Measurements from ENCODE around the gene GLYR1.

The GLYR1 gene

GRCh38 chr16:4882633-4883285, 35.7 kb upstream of the GLYR1 start:
- TF ChIP-seq EP300 (IDR thresholded peaks at IDR 0.05; ENCODE audit: borderline replicate concordance) (peak; percentile 87; the same call in 1 of the 2 replicates), ZBTB7A (IDR thresholded peaks at IDR 0.05; ENCODE audit: low read depth) (0 out of 2 replicates have a peak, but pooled peaks have one; percentile 19), MAX (IDR thresholded peaks at IDR 0.05) (no peak; the same call in none of the 2 replicates), NFIC (IDR thresholded peaks at IDR 0.05) (peak; percentile 93), FOXM1 (IDR thresholded peaks at IDR 0.05; ENCODE audit: borderline replicate concordance, low read depth) (peak; percentile 47; the same call in 1 of the 2 replicates), REST (IDR thresholded peaks at IDR 0.05; ENCODE audit: low read depth) (no peak), TAF1 (IDR thresholded peaks at IDR 0.05; ENCODE audit: low read depth) (no peak), YY1 (IDR thresholded peaks at IDR 0.05; ENCODE audit: low read depth) (0 out of 2 replicates have a peak, but pooled peaks have one; percentile 17), TCF12 (IDR thresholded peaks at IDR 0.05; ENCODE audit: low read depth) (peak; percentile 89), TEAD4 (IDR thresholded peaks at IDR 0.05) (peak; percentile 77), EGR1 (IDR thresholded peaks at IDR 0.05) (no peak), USF1 (IDR thresholded peaks at IDR 0.05) (no peak), RAD21 (IDR thresholded peaks at IDR 0.05; ENCODE audit: low read depth) (peak; percentile 20; the same call in 1 of the 2 replicates), CEBPB (IDR thresholded peaks at IDR 0.05) (peak; percentile 24; the same call in 1 of the 2 replicates), CREB1 (IDR thresholded peaks at IDR 0.05; ENCODE audit: low read depth) (no peak)

- TF ChIP-seq FOXM1 (IDR thresholded peaks at IDR 0.05; ENCODE audit: borderline replicate concordance, low read depth) (no peak), NFIC (IDR thresholded peaks at IDR 0.05) (peak; percentile 77)
These were observed 35.0 kb upstream of the GLYR1 start for GRCh38 chr16:4882000-4882632.

GRCh38 chr16:4880006-4880580, 33.0 kb upstream of the GLYR1 start:
- TF ChIP-seq USF1 (IDR thresholded peaks at IDR 0.05) (no peak), EP300 (IDR thresholded peaks at IDR 0.05; ENCODE audit: borderline replicate concordance) (no peak)

GRCh38 chr16:4879049-4879448, 32.0 kb upstream of the GLYR1 start:
- no peak for TF ChIP-seq REST (IDR thresholded peaks at IDR 0.05; ENCODE audit: low read depth)
- TF ChIP-seq USF1 (IDR thresholded peaks at IDR 0.05) = no peak
- TF ChIP-seq ZBTB7A (IDR thresholded peaks at IDR 0.05; ENCODE audit: low read depth) = no peak
- TF ChIP-seq EGR1 (IDR thresholded peaks at IDR 0.05) = no peak
- no peak for TF ChIP-seq TEAD4 (IDR thresholded peaks at IDR 0.05)
- no peak for TF ChIP-seq EP300 (IDR thresholded peaks at IDR 0.05; ENCODE audit: borderline replicate concordance)
- no peak for TF ChIP-seq YY1 (IDR thresholded peaks at IDR 0.05; ENCODE audit: low read depth)
- TF ChIP-seq TCF12 (IDR thresholded peaks at IDR 0.05; ENCODE audit: low read depth) = no peak
- no peak for TF ChIP-seq CEBPB (IDR thresholded peaks at IDR 0.05)
- TF ChIP-seq MAX (IDR thresholded peaks at IDR 0.05) = no peak
- TF ChIP-seq CREB1 (IDR thresholded peaks at IDR 0.05; ENCODE audit: low read depth) = no peak
- TF ChIP-seq RAD21 (IDR thresholded peaks at IDR 0.05; ENCODE audit: low read depth) = no peak
- no peak for TF ChIP-seq NFIC (IDR thresholded peaks at IDR 0.05)
- no peak for TF ChIP-seq FOXM1 (IDR thresholded peaks at IDR 0.05; ENCODE audit: borderline replicate concordance, low read depth)
- no peak for TF ChIP-seq TAF1 (IDR thresholded peaks at IDR 0.05; ENCODE audit: low read depth)

GRCh38 chr16:4877380-4877685, 30.2 kb upstream of the GLYR1 start:
- no peak for TF ChIP-seq RAD21 (IDR thresholded peaks at IDR 0.05; ENCODE audit: low read depth)
- no peak for TF ChIP-seq CEBPB (IDR thresholded peaks at IDR 0.05)
- no peak for TF ChIP-seq TEAD4 (IDR thresholded peaks at IDR 0.05)
- TF ChIP-seq NFIC (IDR thresholded peaks at IDR 0.05) = no peak; the same call in 1 of the 2 replicates
- TF ChIP-seq FOXM1 (IDR thresholded peaks at IDR 0.05; ENCODE audit: borderline replicate concordance, low read depth) = no peak
- TF ChIP-seq TAF1 (IDR thresholded peaks at IDR 0.05; ENCODE audit: low read depth) = no peak

Data from Ishikawa (cell line).